HG02588 (cell line): ENCODE data around the gene PRKX.
"Not testable (repeated sequence)": the region's sequence is repeated elsewhere in the genome, so short reads cannot be mapped to it uniquely, and the experiment has no call there.

ENCODE experiments used
- ATAC-seq: cut with Tn5 transposase; IDR thresholded peaks from one replicate; pipeline ENCODE4 v1.9.1; 2021; ENCODE audit warnings: mild to moderate bottlenecking, moderate library complexity; ENCODE audit not compliant: unreplicated experiment

PRKX gene

DNA sequence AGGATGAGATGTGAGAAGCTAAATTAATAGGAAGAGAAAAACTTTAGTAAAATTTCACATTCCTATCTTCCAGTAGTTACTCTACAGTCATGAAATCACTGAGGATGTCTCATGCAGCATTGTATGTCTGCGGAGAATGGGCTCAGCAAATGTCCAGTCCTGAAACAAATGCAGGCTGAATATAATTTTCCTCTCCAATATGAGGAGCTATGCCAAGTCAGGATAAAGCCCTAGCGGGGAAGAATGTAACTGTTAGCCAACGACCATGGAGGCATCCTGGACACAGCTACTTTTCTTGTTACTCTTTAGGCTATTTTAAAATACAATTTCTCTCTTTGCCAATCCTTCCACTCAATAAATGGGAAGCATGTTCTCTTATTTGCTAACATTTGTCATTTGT, 127.7 kb downstream of the PRKX start:
- no peak for ATAC-seq

- ATAC-seq = no peak
Observed at GRCh38 chrX:3584415-3584996, 128.9 kb downstream of the PRKX start.

- ATAC-seq = no peak
Observed at GRCh38 chrX:3582451-3582850, 131.0 kb downstream of the PRKX start.

DNA sequence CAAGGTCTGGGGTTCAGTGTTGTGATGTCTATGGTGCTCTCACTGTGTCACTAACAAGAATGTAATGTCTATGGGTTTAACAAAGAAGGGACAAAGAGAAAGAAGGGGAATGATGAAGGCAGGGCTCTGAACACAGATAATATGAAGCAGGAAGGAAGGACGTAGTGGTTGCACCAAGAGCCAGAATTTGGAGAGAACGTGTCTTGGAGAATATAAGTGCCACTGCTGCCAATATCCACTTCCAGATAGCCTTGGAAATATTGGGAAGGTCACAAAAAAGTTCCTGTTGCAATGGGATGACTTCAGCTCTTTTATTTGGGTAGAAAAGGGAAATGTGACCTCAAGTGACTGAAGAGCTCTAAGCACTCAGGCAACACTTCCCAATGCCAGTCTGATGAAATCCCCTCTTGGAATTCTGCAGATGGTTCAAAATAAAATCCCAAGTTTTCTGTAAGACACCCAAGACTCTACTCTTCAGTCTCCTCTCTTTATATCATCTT, 131.8 kb downstream of the PRKX start:
- no peak for ATAC-seq

DNA sequence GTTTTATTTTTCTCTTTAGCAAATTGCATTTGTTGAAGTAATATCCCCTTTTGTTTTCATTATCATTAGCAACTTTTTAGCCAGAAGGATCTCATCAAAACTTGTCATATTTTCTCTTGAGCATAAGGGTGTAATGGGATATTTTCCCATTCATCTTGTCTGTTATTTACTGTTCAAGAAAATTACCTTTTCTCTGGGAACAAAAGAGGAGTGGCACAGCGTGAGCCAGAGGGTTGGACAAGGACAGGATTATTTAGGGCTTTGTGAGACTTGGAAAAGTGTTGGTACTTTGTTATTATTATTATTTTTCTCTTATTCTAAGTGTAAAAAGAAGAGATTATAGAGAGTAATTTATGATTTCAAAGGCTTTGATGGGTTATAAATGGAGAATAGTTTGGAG, 135.9 kb downstream of the PRKX start:
- ATAC-seq = no peak

DNA sequence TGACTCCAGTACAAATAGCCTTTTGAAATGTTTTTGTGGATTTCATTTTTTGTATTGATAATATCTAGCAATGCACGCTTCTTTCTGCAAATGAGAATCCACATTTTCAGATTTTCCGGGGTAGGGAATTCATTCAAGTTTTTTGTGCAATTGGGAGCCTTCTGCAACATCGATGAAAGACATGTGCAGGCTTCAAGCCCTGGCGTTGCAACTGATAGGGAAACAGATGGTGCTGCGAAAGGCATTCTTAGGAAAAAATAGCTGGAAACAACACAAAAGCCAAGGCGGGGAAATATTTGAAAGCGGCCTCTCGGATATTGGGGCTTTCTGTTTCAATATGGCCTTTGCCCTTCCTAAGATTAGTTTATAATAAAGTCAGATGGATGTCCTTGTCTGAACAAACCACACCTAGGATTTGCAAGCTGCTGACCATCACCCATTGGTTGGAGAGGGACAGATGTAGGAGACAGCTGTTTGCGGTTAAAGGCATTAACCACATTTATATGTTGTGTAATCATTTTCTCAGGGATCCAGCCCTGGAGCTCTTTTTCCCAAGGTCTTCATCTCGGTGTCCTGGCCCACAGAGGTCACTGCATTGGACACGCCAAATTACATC, 136.5 kb downstream of the PRKX start:
- no peak for ATAC-seq

DNA sequence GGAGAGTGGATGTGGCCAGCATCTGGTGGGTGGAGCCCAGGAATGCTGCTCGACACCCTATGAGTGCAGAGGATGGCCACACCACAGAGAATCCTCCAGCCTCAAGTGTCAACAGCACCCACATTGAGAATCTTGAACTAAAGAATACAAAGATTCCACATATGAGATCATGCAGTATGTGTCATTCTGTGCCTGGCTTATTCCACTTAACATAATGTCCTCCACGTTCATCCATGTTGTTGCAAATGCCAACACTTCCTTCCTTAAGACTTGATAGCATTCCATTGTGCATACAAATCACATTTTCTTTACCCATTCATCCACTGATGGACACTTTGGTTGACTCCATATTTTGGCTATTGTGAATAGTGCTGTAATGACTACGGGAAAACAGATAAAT, 145.8 kb downstream of the PRKX start:
- no peak for ATAC-seq

GRCh38 chrX:3563451-3563850, 150.0 kb downstream of the PRKX start:
- ATAC-seq = no peak

GRCh38 chrX:3560010-3560409, 153.4 kb downstream of the PRKX start:
- not testable (repeated sequence) for ATAC-seq
